Kidney (tissue), 14 donors: ENCODE data around the gene MTTP. TPM values are rescaled to one million over a fixed set of nuclear protein-coding genes. Genes with fewer than 3 reads are reported as not detected.

Source experiments
- DNase-seq, 5 donors: peaks; one replicate each; pipeline ENCODE4 v3.0.0-alpha.2; 2013 to 2020
- FAIRE-seq: peaks from 2 replicates; lab custom pipeline; 2012; peaks lifted over from hg19 to GRCh38; lab: Jason Lieb, UNC
- H3K27ac ChIP-seq, 2 donors: one replicate each; pipeline ENCODE4 v1.7.0; 2013; ENCODE audit warnings: low read depth in 2 of 2, low read length in 2 of 2, inconsistent platforms in 1 of 2
- H3K27me3 ChIP-seq: one replicate; pipeline ENCODE4 v1.7.1; 2013; ENCODE audit warnings: low read length, inconsistent platforms; ENCODE audit not compliant: control insufficient read depth, insufficient read depth
- H3K36me3 ChIP-seq, 3 donors: one replicate each; pipeline versions ENCODE4 v1.7.0 to v1.7.1; 2013; ENCODE audit warnings: low read length in 3 of 3, control low read depth in 1 of 3, inconsistent platforms in 1 of 3; ENCODE audit not compliant: insufficient read depth in 3 of 3, control insufficient read depth in 2 of 3
- H3K4me1 ChIP-seq, 3 donors: one replicate each; pipeline versions ENCODE4 v1.7.0 to v1.7.1; 2013; ENCODE audit warnings: low read length in 3 of 3, inconsistent platforms in 1 of 3, low read depth in 1 of 3; ENCODE audit not compliant: control insufficient read depth in 2 of 3, insufficient read depth in 2 of 3
- H3K4me3 ChIP-seq, 3 donors: one replicate each; pipeline versions ENCODE4 v1.7.0 to v1.8.1; 2013; ENCODE audit warnings: low read length in 3 of 3, control low read depth in 1 of 3, inconsistent platforms in 1 of 3
- H3K9ac ChIP-seq, 3 donors: one replicate each; pipeline versions ENCODE4 v1.7.0 to v1.7.1; 2013; ENCODE audit warnings: low read length in 3 of 3, control low read depth in 1 of 3, inconsistent platforms in 1 of 3
- H3K9me3 ChIP-seq, 3 donors: one replicate each; pipeline versions ENCODE4 v1.7.0 to v1.7.1; 2013; ENCODE audit warnings: low read length in 3 of 3, control low read depth in 1 of 3, inconsistent platforms in 1 of 3; ENCODE audit not compliant: control insufficient read depth in 2 of 3, insufficient read depth in 1 of 3
- CTCF ChIP-seq: IDR thresholded peaks from 3 replicates; pipeline ENCODE4 v1.5.1; 2012; ENCODE audit warnings: mild to moderate bottlenecking, moderate library complexity, borderline replicate concordance; ENCODE audit not compliant: insufficient read depth; ENCODE audit errors: extremely low read depth
- intact Hi-C: fragments of 100-400 bp; cut with DNase I; formaldehyde crosslinking; loops from one replicate; pipeline ENCODE4 v1.11.1; 2022
- polyA plus RNA-seq: library from polyadenylated mRNA; stranded (reverse); fragments of 350-450 nt; fragmentation: Illumina TruSeq; extraction: RNeasy Lipid Tissue Mini Kit (QIAGEN cat#74804); gene quantifications from one replicate; pipeline ENCODE4 v1.2.3, GENCODE V29; 2014; ENCODE audit warnings: low read depth, low replicate concordance; ENCODE audit not compliant: insufficient read depth
- total RNA-seq: library from RNA; stranded (reverse); fragmentation: NEBNext Ultra II Directional; extraction: Animal tissue kit (Norgen Biotek cat#: 25700); gene quantifications from one replicate; pipeline ENCODE4 v1.2.1, GENCODE V29; 2021
- donor health status: control.
- donor health status: control.
- donor health status: control.
- donor health status: control.
- donor health status: control.
- donor health status: DM: yes; HTN: yes; CAD: no.
- donor health status: Normal renal cell carcinoma (clear cell type).

Gene MTTP
- total and polyA plus RNA-seq, 2 donors from 2014 or later, result 0.19 to 5.8 TPM

- DNase-seq (no peak), FAIRE-seq (no peak)
- H3K9ac ChIP-seq, result no peak overlapping the region
- H3K4me3 ChIP-seq, result no peak overlapping the region
- H3K36me3 ChIP-seq, result no peaks in the 10 kb centered on the region
- H3K9me3 ChIP-seq, result no peaks in the 10 kb centered on the region
- no peaks in the 10 kb centered on the region for H3K4me1 ChIP-seq
- H3K27ac ChIP-seq, result no peak overlapping the region
- intact Hi-C loops, result no loop called here
- no peak for TF ChIP-seq CTCF
- H3K27me3 ChIP-seq, result no peaks in the 10 kb centered on the region
These were observed 772 bp upstream of the MTTP start for GRCh38 chr4:99573735-99574368.

GRCh38 chr4:99578714-99579113, 4.1 kb downstream of the MTTP start:
- H3K27ac ChIP-seq, result no peak overlapping the region
- intact Hi-C loops, result no loop called here
- no peak overlapping the region for H3K9ac ChIP-seq
- no peaks in the 10 kb centered on the region for H3K4me1 ChIP-seq
- no peaks in the 10 kb centered on the region for H3K36me3 ChIP-seq
- no peak for DNase-seq
- H3K27me3 ChIP-seq, result no peaks in the 10 kb centered on the region
- no peak overlapping the region for H3K4me3 ChIP-seq
- H3K9me3 ChIP-seq, result no peaks in the 10 kb centered on the region
- no peak for TF ChIP-seq CTCF
- FAIRE-seq, result no peak

GRCh38 chr4:99585516-99585915, 10.9 kb downstream of the MTTP start:
- no peak for FAIRE-seq
- no peaks in the 10 kb centered on the region for H3K27me3 ChIP-seq
- no peak overlapping the region for H3K27ac ChIP-seq
- H3K4me3 ChIP-seq, result no peak overlapping the region
- no peaks in the 10 kb centered on the region for H3K4me1 ChIP-seq
- DNase-seq, result no peak
- TF ChIP-seq CTCF, result no peak
- no peaks in the 10 kb centered on the region for H3K36me3 ChIP-seq
- intact Hi-C loops, result no loop called here
- no peak overlapping the region for H3K9ac ChIP-seq
- no peaks in the 10 kb centered on the region for H3K9me3 ChIP-seq

DNA sequence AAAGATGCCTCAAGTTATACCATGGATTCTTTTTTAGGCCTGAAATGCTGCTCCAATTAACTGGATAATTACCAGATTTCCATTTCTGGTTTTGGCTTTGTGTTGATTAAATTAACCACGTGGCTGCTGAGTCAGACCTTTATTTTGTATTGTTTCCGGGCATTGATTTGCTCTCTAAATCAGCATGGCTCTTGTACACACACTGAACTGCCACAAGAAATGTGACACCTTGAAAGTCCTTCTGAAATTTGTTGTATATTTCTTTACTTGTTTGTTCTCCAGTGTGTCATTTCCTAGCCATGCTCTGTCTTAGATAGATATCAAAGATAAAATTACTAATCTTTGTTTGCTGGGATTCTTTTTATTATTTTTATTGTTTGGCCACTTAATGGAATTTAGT, 11.7 kb downstream of the MTTP start:
- no peak for TF ChIP-seq CTCF
- no peaks in the 10 kb centered on the region for H3K36me3 ChIP-seq
- no peak overlapping the region for H3K27ac ChIP-seq
- H3K4me1 ChIP-seq, result no peaks in the 10 kb centered on the region
- no peak overlapping the region for H3K4me3 ChIP-seq
- H3K27me3 ChIP-seq, result no peaks in the 10 kb centered on the region
- no peak for DNase-seq
- FAIRE-seq, result no peak
- intact Hi-C loops, result no loop called here
- H3K9me3 ChIP-seq, result no peaks in the 10 kb centered on the region
- no peak overlapping the region for H3K9ac ChIP-seq
